HL-60 (cell line): ENCODE measurements around the gene BRMS1.
"Not testable (repeated sequence)": the region's sequence is repeated elsewhere in the genome, so short reads cannot be mapped to it uniquely, and the experiment has no call there.

Experiments
- CTCF ChIP-seq: IDR thresholded peaks from one replicate; pipeline ENCODE4 v1.5.1; 2011; ENCODE audit warnings: low read length, control low read depth, inconsistent platforms; ENCODE audit not compliant: insufficient read depth
- POLR2AphosphoS5 ChIP-seq: IDR thresholded peaks from 2 replicates; pipeline ENCODE4 v1.6.1; 2012; ENCODE audit warnings: low read depth
- SPI1 ChIP-seq: IDR thresholded peaks from 2 replicates; pipeline ENCODE4 v1.6.1; 2012; ENCODE audit warnings: low read depth, mild to moderate bottlenecking, borderline replicate concordance

- TF ChIP-seq CTCF, POLR2AphosphoS5, SPI1: not testable (repeated sequence)
Observed at GRCh38 chr11:66320748-66321147, 24.2 kb downstream of the BRMS1 start.
